OCI-LY7 (cell line): Measurements from ENCODE around the gene SH3BGR. TPM values are rescaled to one million over a fixed set of nuclear protein-coding genes. Genes with fewer than 3 reads are reported as not detected.

Experiments
- BruUV-seq: library from RNA; stranded (reverse); fragments of 400-500 nt; replicated peaks from 2 replicates; lab custom pipeline; 2021; lab: Mats Ljungman, UMichigan
- CTCF ChIA-PET: fragments of 300-600 bp; sonication (Branson Sonifier 250); formaldehyde crosslinking; loops from one replicate; lab custom pipeline; 2022; ENCODE audit warnings: antibody characterized with exemption; ENCODE audit not compliant: unreplicated experiment; lab: Charles Lee
- POLR2A ChIA-PET: fragments of 300-600 bp; sonication (Branson Sonifier 250); formaldehyde crosslinking; loops from one replicate; lab custom pipeline; 2022; ENCODE audit warnings: antibody characterized with exemption; lab: Charles Lee
- DNase-seq: peaks from one replicate; pipeline ENCODE4 v3.0.0-alpha.2; 2015; ENCODE audit warnings: low spot score
- H2AFZ ChIP-seq: fragments of 200-600 bp; sonication (generic), shearing (Covaris generic); 2 replicates; pipeline ENCODE4 v1.6.1; 2014; ENCODE audit warnings: mild to moderate bottlenecking, antibody characterized with exemption, low read length, moderate library complexity
- H3K27ac ChIP-seq: fragments of 200-600 bp; sonication (generic); 2 replicates; pipeline ENCODE4 v1.5.1; 2014; ENCODE audit warnings: mixed run types, low read depth, mild to moderate bottlenecking, moderate library complexity, low read length, inconsistent platforms; ENCODE audit not compliant: poor library complexity, severe bottlenecking
- H3K36me3 ChIP-seq: fragments of 200-600 bp; sonication (generic); 2 replicates; pipeline ENCODE4 v1.6.1; 2014; ENCODE audit warnings: mild to moderate bottlenecking, antibody characterized with exemption, low read length, moderate library complexity, mixed read lengths; ENCODE audit not compliant: insufficient read depth
- H3K4me1 ChIP-seq: fragments of 200-600 bp; sonication (generic); 2 replicates; pipeline ENCODE4 v1.5.1; 2014; ENCODE audit warnings: mild to moderate bottlenecking, low read length; ENCODE audit not compliant: insufficient read depth, poor library complexity, severe bottlenecking
- H3K4me2 ChIP-seq: fragments of 200-600 bp; sonication (generic); 2 replicates; pipeline ENCODE4 v1.6.1; 2014; ENCODE audit warnings: mild to moderate bottlenecking, low read length
- H3K4me3 ChIP-seq: fragments of 200-600 bp; sonication (generic); 2 replicates; pipeline ENCODE4 v1.5.1; 2014; ENCODE audit warnings: mild to moderate bottlenecking, low read depth, low read length; ENCODE audit not compliant: poor library complexity, severe bottlenecking
- H3K79me2 ChIP-seq: fragments of 200-600 bp; sonication (generic); 2 replicates; pipeline ENCODE4 v1.6.1; 2016; ENCODE audit warnings: low read depth, mild to moderate bottlenecking, low read length, moderate library complexity, mixed read lengths; ENCODE audit not compliant: insufficient read depth
- H3K9me2 ChIP-seq: fragments of 200-600 bp; sonication (generic); 2 replicates; pipeline ENCODE4 v1.6.1; 2016; ENCODE audit warnings: mild to moderate bottlenecking, low read length, mixed read lengths; ENCODE audit not compliant: insufficient read depth
- H3K9me3 ChIP-seq: fragments of 200-600 bp; sonication (generic); 2 replicates; pipeline ENCODE4 v1.6.1; 2014; ENCODE audit warnings: mild to moderate bottlenecking, mixed run types, low read length, mixed read lengths
- H4K20me1 ChIP-seq: fragments of 200-600 bp; sonication (generic); 2 replicates; pipeline ENCODE4 v1.6.1; 2014; ENCODE audit warnings: mild to moderate bottlenecking, antibody characterized with exemption, low read length, moderate library complexity, mixed read lengths; ENCODE audit not compliant: insufficient read depth
- CTCF ChIP-seq: fragments of 200-600 bp; sonication (generic); conservative IDR thresholded peaks from 2 replicates; pipeline ENCODE4 v1.5.1; 2014; ENCODE audit warnings: mild to moderate bottlenecking, antibody characterized with exemption, low read length, moderate library complexity, mixed read lengths
- EZH2phosphoT487 ChIP-seq: fragments of 200-600 bp; sonication (generic); IDR thresholded peaks from 2 replicates; pipeline ENCODE4 v1.6.1; 2018; ENCODE audit warnings: low read depth, borderline replicate concordance, mild to moderate bottlenecking, mixed run types, antibody characterized with exemption, low read length, moderate library complexity, mixed read lengths
- intact Hi-C: fragments of 100-400 bp; cut with micrococcal nuclease; formaldehyde crosslinking; loops from one replicate; pipeline ENCODE4 v1.10.0; 2022; ENCODE audit not compliant: unreplicated experiment
- total RNA-seq, 2 experiments: library from RNA; depleted of rRNA in 1 of 2; stranded (reverse); fragments of >200 nt in 1 of 2; shearing (Covaris generic) in 1 of 2; gene quantifications; 2 replicates each; pipeline ENCODE4 v1.2.3, GENCODE V29; 2014 to 2022

The SH3BGR gene
- total RNA-seq, 2 experiments from 2014 or later: 5.4 TPM; not detected in 1

GRCh38 chr21:39422527-39423241, 29.1 kb upstream of the SH3BGR start:
- Histone ChIP-seq H3K4me2 (no peak overlapping the region), H3K9me3 (no peaks in the 10 kb centered on the region), H3K27ac (no peak overlapping the region), H3K4me1 (no peaks in the 10 kb centered on the region), H3K79me2 (no peaks in the 10 kb centered on the region), H3K4me3 (no peak overlapping the region), H2AFZ (no peak overlapping the region), H3K9me2 (no peaks in the 10 kb centered on the region), H4K20me1 (no peaks in the 10 kb centered on the region), H3K36me3 (no peaks in the 10 kb centered on the region)
- intact Hi-C loops: no loop called here
- POLR2A ChIA-PET: interaction anchor here (0.8 to 1.1 kb wide), 3 partner anchors 13 to 313 kb away, joined by 3 read pairs; no protein-coding TSS in a partner anchor
- CTCF ChIA-PET: no interaction called here
- TF ChIP-seq CTCF: no peak
- DNase-seq: no peak
- BruUV-seq: no TSS peak

- Histone ChIP-seq H3K4me1 (no peaks in the 10 kb centered on the region), H3K9me2 (no peaks in the 10 kb centered on the region), H3K36me3 (no peaks in the 10 kb centered on the region), H2AFZ (no peak overlapping the region), H3K27ac (no peak overlapping the region), H3K4me3 (no peak overlapping the region), H4K20me1 (no peaks in the 10 kb centered on the region), H3K79me2 (no peaks in the 10 kb centered on the region), H3K4me2 (no peak overlapping the region), H3K9me3 (no peaks in the 10 kb centered on the region)
- TF ChIP-seq CTCF: no peak
- no peak for TF ChIP-seq EZH2phosphoT487
- DNase-seq: no peak
- intact Hi-C loops: no loop called here
- BruUV-seq: no TSS peak
- ChIA-PET CTCF (no interaction called here), POLR2A (interaction anchor here (1.4 kb wide), 1 partner anchor 13 kb away, joined by 3 read pairs; no protein-coding TSS in a partner anchor)
Observed at GRCh38 chr21:39429445-39429844, 22.3 kb upstream of the SH3BGR start.

- Histone ChIP-seq H3K36me3 (no peaks in the 10 kb centered on the region), H4K20me1 (no peaks in the 10 kb centered on the region), H3K9me3 (no peaks in the 10 kb centered on the region), H3K4me2 (no peak overlapping the region), H3K4me3 (no peak overlapping the region), H3K79me2 (no peaks in the 10 kb centered on the region), H2AFZ (no peak overlapping the region), H3K9me2 (no peaks in the 10 kb centered on the region), H3K4me1 (no peaks in the 10 kb centered on the region), H3K27ac (no peak overlapping the region)
- CTCF ChIA-PET: no interaction called here
- POLR2A ChIA-PET: interaction anchor here (1.4 kb wide), 1 partner anchor 13 kb away, joined by 3 read pairs; no protein-coding TSS in a partner anchor
- no peak for TF ChIP-seq CTCF
- TF ChIP-seq EZH2phosphoT487: no peak
- no TSS peak for BruUV-seq
- DNase-seq: no peak
- intact Hi-C loops: no loop called here
Observed at GRCh38 chr21:39430016-39430415, 21.8 kb upstream of the SH3BGR start.
